K562 (cell line): Measurements from ENCODE around the gene MCC. TPM values are rescaled to one million over a fixed set of nuclear protein-coding genes. Genes with fewer than 3 reads are reported as not detected.

Experiments
- ATAC-seq: fragments of 200-7000 bp; cut with Tn5 transposase; 3 replicates; pipeline ENCODE4 v1.9.1; 2020; ENCODE audit warnings: moderate library complexity
- BruUV-seq: library from RNA; stranded (reverse); fragments of 400-500 nt; replicated peaks from 2 replicates; lab custom pipeline; 2021; lab: Mats Ljungman, UMichigan
- CTCF ChIA-PET: fragments of 300-600 bp; formaldehyde crosslinking; extraction: SDS; loops from one replicate; lab custom pipeline; 2021; ENCODE audit warnings: low intra/inter-chr PET ratio; lab: Yijun Ruan, JAX
- POLR2A ChIA-PET: fragments of 300-600, 350-650 bp; sonication (Branson Sonifier 250); formaldehyde crosslinking; extraction: SDS; loops from one replicate; lab custom pipeline; 2021; ENCODE audit warnings: antibody characterized with exemption, inconsistent platforms; lab: Yijun Ruan, JAX
- DNase-seq, 4 experiments: peaks; one replicate each; pipeline versions ENCODE4 v3.0.0 to v3.0.0-alpha.2; 2011 to 2018; ENCODE audit warnings: low spot score in 3 of 4, mixed read lengths in 3 of 4; ENCODE audit errors: extremely low read depth in 1 of 4
- FAIRE-seq: peaks from 2 replicates; lab custom pipeline; 2011; peaks lifted over from hg19 to GRCh38; lab: Jason Lieb, UNC
- H2AFZ ChIP-seq: 2 replicates; pipeline ENCODE4 v1.6.0; 2011; ENCODE audit warnings: low read depth, low read length, control low read depth, inconsistent platforms
- H3K27ac ChIP-seq: fragments of 200-600 bp; 3 replicates; pipeline ENCODE4 v1.8.0; 2011; ENCODE audit warnings: low read depth, mild to moderate bottlenecking, control low read depth, inconsistent platforms, low read length, moderate library complexity, mixed read lengths; ENCODE audit errors: extremely low read depth
- H3K27me3 ChIP-seq, 2 experiments: fragments of 300-600 bp in 1 of 2; 2 replicates in 1 of 2; 3 replicates in 1 of 2; pipeline versions ENCODE4 v1.6.0 to v1.8.0; 2011; ENCODE audit warnings: inconsistent platforms in 2 of 2, low read length in 2 of 2, mild to moderate bottlenecking in 1 of 2, mixed read lengths in 1 of 2, moderate library complexity in 1 of 2; ENCODE audit not compliant: control insufficient read depth in 2 of 2, insufficient read depth in 2 of 2
- H3K36me3 ChIP-seq: fragments of 300-600 bp; 3 replicates; pipeline ENCODE4 v1.8.0; 2011; ENCODE audit warnings: mild to moderate bottlenecking, low read length, inconsistent platforms; ENCODE audit not compliant: control insufficient read depth, insufficient read depth
- H3K4me1 ChIP-seq, 2 experiments: fragments of 200-600 bp in 1 of 2; replicated peaks in 1 of 2; 2 replicates in 1 of 2; 3 replicates in 1 of 2; pipeline versions ENCODE4 v1.5.1 to v1.8.0; 2011; ENCODE audit warnings: inconsistent platforms in 2 of 2, low read length in 2 of 2, mild to moderate bottlenecking in 1 of 2, mixed read lengths in 1 of 2, moderate library complexity in 1 of 2; ENCODE audit not compliant: control insufficient read depth in 2 of 2, insufficient read depth in 2 of 2
- H3K4me2 ChIP-seq: 2 replicates; pipeline ENCODE4 v1.6.1; 2011; ENCODE audit warnings: low read length, control low read depth, inconsistent platforms, mixed read lengths; ENCODE audit not compliant: insufficient read depth
- H3K4me3 ChIP-seq: fragments of 200-600 bp; sonication (generic), shearing (Covaris generic); 2 replicates; pipeline ENCODE4 v1.5.1; 2016; ENCODE audit warnings: control low read depth, inconsistent platforms
- H3K79me2 ChIP-seq: fragments of 200-600 bp; 3 replicates; pipeline ENCODE4 v1.8.0; 2011; ENCODE audit warnings: low read length, inconsistent platforms; ENCODE audit not compliant: control insufficient read depth, insufficient read depth
- H3K9ac ChIP-seq, 2 experiments: 2 replicates each; pipeline versions ENCODE4 v1.6.0 to v1.6.1; 2011; ENCODE audit warnings: low read depth in 2 of 2, low read length in 2 of 2, control low read depth in 1 of 2, inconsistent platforms in 1 of 2, mild to moderate bottlenecking in 1 of 2, mixed read lengths in 1 of 2; ENCODE audit not compliant: insufficient read depth in 1 of 2
- H3K9me1 ChIP-seq: one replicate; pipeline ENCODE4 v1.6.0; 2011; ENCODE audit warnings: inconsistent platforms, mild to moderate bottlenecking, low read length, moderate library complexity; ENCODE audit not compliant: control insufficient read depth, insufficient read depth
- H3K9me3 ChIP-seq: replicated peaks from 2 replicates; pipeline ENCODE4 v1.5.1; 2011; ENCODE audit warnings: low read depth, low read length, inconsistent platforms; ENCODE audit not compliant: control insufficient read depth, insufficient read depth
- H4K20me1 ChIP-seq: replicated peaks from 2 replicates; pipeline ENCODE4 v1.6.1; 2011; ENCODE audit warnings: low read length, inconsistent platforms, mixed read lengths; ENCODE audit not compliant: control insufficient read depth, insufficient read depth
- CHD1 ChIP-seq: fragments of 200-600 bp; sonication (generic); IDR thresholded peaks from one replicate; pipeline ENCODE4 v1.6.1; 2012; ENCODE audit warnings: mild to moderate bottlenecking, moderate library complexity, low read length, inconsistent platforms
- CTBP1 ChIP-seq: fragments of 450-650 bp; IDR thresholded peaks from 2 replicates; pipeline ENCODE4 v1.6.1; 2016; ENCODE audit warnings: borderline replicate concordance
- HDAC3 ChIP-seq: fragments of 450-650 bp; IDR thresholded peaks from 2 replicates; pipeline ENCODE4 v1.6.1; 2018; ENCODE audit warnings: borderline replicate concordance, mild to moderate bottlenecking, moderate library complexity; ENCODE audit not compliant: partially characterized antibody
- POLR2AphosphoS5 ChIP-seq: IDR thresholded peaks from 2 replicates; pipeline ENCODE4 v1.6.1; 2011; ENCODE audit warnings: mild to moderate bottlenecking, low read depth, low read length, moderate library complexity; ENCODE audit not compliant: control insufficient read depth, insufficient read depth
- STAG1 ChIP-seq: sonication (generic); formaldehyde crosslinking; IDR thresholded peaks from 2 replicates; pipeline ENCODE4 v1.5.0; 2020; ENCODE audit warnings: missing genetic modification reagents, borderline replicate concordance
- TAF1 ChIP-seq: IDR thresholded peaks from 2 replicates; pipeline ENCODE4 v1.6.1; 2011; ENCODE audit warnings: mild to moderate bottlenecking, low read length, moderate library complexity; ENCODE audit not compliant: insufficient read depth, control insufficient read depth, severe bottlenecking; ENCODE audit errors: extremely low read depth
- TAF9B ChIP-seq: fragments of 450-650 bp; IDR thresholded peaks from 2 replicates; pipeline ENCODE4 v1.6.1; 2018; ENCODE audit warnings: mild to moderate bottlenecking; ENCODE audit not compliant: partially characterized antibody
- TCFL5 ChIP-seq: fragments of 250-450 bp; sonication (Bioruptor Pico); conservative IDR thresholded peaks from 2 replicates; pipeline ENCODE4 v1.6.1; 2021; ENCODE audit warnings: mild to moderate bottlenecking, moderate library complexity, matching md5 sums
- ZNF146 ChIP-seq: IDR thresholded peaks from one replicate; pipeline ENCODE4 v1.6.1; 2018; ENCODE audit warnings: missing compliant biosample characterization; ENCODE audit not compliant: unreplicated experiment
- ZNF41 ChIP-seq: fragments of 250-450 bp; sonication (Bioruptor Pico); conservative IDR thresholded peaks from 2 replicates; pipeline ENCODE4 v1.4.0; 2020; ENCODE audit warnings: mild to moderate bottlenecking
- ZNF57 ChIP-seq: fragments of 450-650 bp; formaldehyde crosslinking; IDR thresholded peaks from 2 replicates; pipeline ENCODE4 v1.4.0; 2020; ENCODE audit warnings: mild to moderate bottlenecking, moderate library complexity
- ZNF695 ChIP-seq: fragments of 450-650 bp; formaldehyde crosslinking; IDR thresholded peaks from 2 replicates; pipeline ENCODE4 v1.4.0; 2020; ENCODE audit warnings: mild to moderate bottlenecking, moderate library complexity
- ZNF699 ChIP-seq: fragments of 250-450 bp; sonication (Bioruptor Pico); IDR thresholded peaks from 2 replicates; pipeline ENCODE4 v1.8.0; 2021; ENCODE audit warnings: mild to moderate bottlenecking, moderate library complexity; ENCODE audit not compliant: insufficient replicate concordance
- WGBS: fragments of 100-300 bp; shearing (Covaris generic); methylation state at CpG from one replicate; pipeline ENCODE4 v1.1.6; 2016; ENCODE audit warnings: low coverage, mixed read lengths; ENCODE audit not compliant: insufficient coverage; ENCODE audit errors: missing lambda C conversion rate; 5-methylcytosine and 5-hydroxymethylcytosine counted together
- in situ Hi-C: fragments of 300-500 bp; cut with MboI; formaldehyde crosslinking; loops from 4 replicates; pipeline ENCODE4 v1.15.0; 2018; ENCODE audit warnings: inconsistent platforms, mixed read lengths
- intact Hi-C: fragments of 100-400 bp; cut with micrococcal nuclease; formaldehyde crosslinking; loops from 2 replicates; pipeline ENCODE4 v1.14.2; 2022
- polyA plus RNA-seq, 8 experiments: library from polyadenylated mRNA; depleted of rRNA in 4 of 8; stranded (reverse) in 5 of 8; unstranded in 3 of 8; fragments of >200 nt; fragmentation: Nextera tagmentation in 2 of 8; fragmentation: Illumina TruSeq in 1 of 8; extraction: Ambion mirVana in 2 of 8; extraction: Trizol in 1 of 8; gene quantifications; 2 replicates each; pipeline versions ENCODE4 v1.2.1 to v1.2.3, GENCODE V29; 2011 to 2014; ENCODE audit warnings: inconsistent platforms in 1 of 8, missing spikeins in 1 of 8
- total RNA-seq, 7 experiments: library from RNA; depleted of rRNA in 6 of 7; stranded (reverse); fragments of >200 nt in 6 of 7; fragmentation: Illumina TruSeq in 2 of 7; extraction: Trizol in 2 of 7; gene quantifications; 2 replicates each; pipeline versions ENCODE4 v1.2.1 to v1.2.3, GENCODE V29; 2011 to 2021; ENCODE audit warnings: low replicate concordance in 1 of 7

MCC gene
- total and polyA plus RNA-seq, 9 of the 15 experiments (the other 6 are each of a cell fraction or from before 2014, with no cell fraction given) = 0.04 to 0.24 (median 0.06) TPM; not detected in 1

GRCh38 chr5:113263545-113263944, 224.7 kb downstream of the MCC start:
- FAIRE-seq (no peak), ATAC-seq (no peak), DNase-seq (no peak)
- H3K36me3 ChIP-seq = no peaks in the 10 kb centered on the region
- in situ Hi-C loops (no loop called here), intact Hi-C loops (no loop called here)
- H2AFZ ChIP-seq = no peak overlapping the region
- H3K4me1 ChIP-seq = no peaks in the 10 kb centered on the region
- H3K27me3 ChIP-seq = no peaks in the 10 kb centered on the region
- no peak overlapping the region for H3K27ac ChIP-seq
- no peaks in the 10 kb centered on the region for H3K79me2 ChIP-seq
- no peak overlapping the region for H3K9ac ChIP-seq
- ChIA-PET POLR2A (interaction anchor here (0.8 to 1.3 kb wide), 2 partner anchors 20 to 216 kb away, joined by 4 to 5 read pairs; no protein-coding TSS in a partner anchor), CTCF (no interaction called here)
- H3K4me2 ChIP-seq = no peak overlapping the region
- H3K9me1 ChIP-seq = no peaks in the 10 kb centered on the region
- TF ChIP-seq ZNF146 (CRISPR knock-in tag) (no peak), POLR2AphosphoS5 (no peak), TAF1 (no peak), ZNF699 (CRISPR knock-in tag) (no peak), STAG1 (CRISPR knock-in tag) (no peak), CHD1 (no peak), HDAC3 (no peak), CTBP1 (no peak), ZNF695 (no peak), ZNF57 (CRISPR knock-in tag) (no peak), ZNF41 (CRISPR knock-in tag) (no peak), TAF9B (no peak), TCFL5 (CRISPR knock-in tag) (no peak)
- BruUV-seq = no TSS peak
- WGBS = 0% methylated on average over 3 of the region's 3 CpGs
- no peaks in the 10 kb centered on the region for H3K9me3 ChIP-seq
- H3K4me3 ChIP-seq = no peak overlapping the region
- no peaks in the 10 kb centered on the region for H4K20me1 ChIP-seq
